ENCODE results near the gene OR1S2.

The OR1S2 gene

DNA sequence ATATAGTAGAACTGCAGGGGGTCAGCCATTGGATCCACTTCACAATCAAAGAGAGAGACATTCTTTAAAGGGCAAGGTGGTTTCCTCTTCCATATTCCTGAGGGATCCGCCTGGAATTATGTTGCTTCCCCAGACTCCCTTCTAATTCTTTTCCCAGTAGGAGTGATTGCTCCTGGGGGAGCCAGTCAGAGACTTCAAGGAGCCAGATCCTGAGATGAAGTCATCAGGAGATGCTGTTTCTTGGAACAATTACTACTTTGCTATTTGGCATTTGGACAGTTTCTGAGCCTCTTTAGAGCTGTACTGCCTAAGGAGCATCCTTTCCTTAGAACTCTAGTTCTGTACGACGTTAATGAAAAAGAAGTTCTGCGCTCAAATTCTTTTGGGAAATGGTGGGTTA, 17.0 kb downstream of the OR1S2 start:
- H3K27me3 ChIP-seq (ENCODE audit: control insufficient read depth, insufficient read depth, low read length): no peaks in the 10 kb centered on the region
- H3K4me1 ChIP-seq (ENCODE audit: control insufficient read depth, insufficient read depth, low read length): no peaks in the 10 kb centered on the region
- H3K4me3 ChIP-seq (ENCODE audit: low read depth, low read length): no peak overlapping the region
- no peak overlapping the region for H3K27ac ChIP-seq (ENCODE audit: low read depth, low read length)
- H3K9ac ChIP-seq (ENCODE audit: low read depth, low read length): no peak overlapping the region
- no peaks in the 10 kb centered on the region for H3K36me3 ChIP-seq (ENCODE audit: control insufficient read depth, insufficient read depth, low read length)
- H3K9me3 ChIP-seq (ENCODE audit: control insufficient read depth, insufficient read depth, low read length): no peaks in the 10 kb centered on the region

DNA sequence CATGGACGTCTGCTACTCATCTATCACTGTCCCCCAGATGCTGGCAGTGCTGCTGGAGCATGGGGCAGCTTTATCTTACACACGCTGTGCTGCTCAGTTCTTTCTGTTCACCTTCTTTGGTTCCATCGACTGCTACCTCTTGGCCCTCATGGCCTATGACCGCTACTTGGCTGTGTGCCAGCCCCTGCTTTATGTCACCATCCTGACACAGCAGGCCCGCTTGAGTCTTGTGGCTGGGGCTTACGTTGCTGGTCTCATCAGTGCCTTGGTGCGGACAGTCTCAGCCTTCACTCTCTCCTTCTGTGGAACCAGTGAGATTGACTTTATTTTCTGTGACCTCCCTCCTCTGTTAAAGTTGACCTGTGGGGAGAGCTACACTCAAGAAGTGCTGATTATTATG, 24.3 kb downstream of the OR1S2 start:
- no peak overlapping the region for H3K9ac ChIP-seq (ENCODE audit: low read depth, low read length)
- no peaks in the 10 kb centered on the region for H3K36me3 ChIP-seq (ENCODE audit: control insufficient read depth, insufficient read depth, low read length)
- no peaks in the 10 kb centered on the region for H3K9me3 ChIP-seq (ENCODE audit: control insufficient read depth, insufficient read depth, low read length)
- H3K27me3 ChIP-seq (ENCODE audit: control insufficient read depth, insufficient read depth, low read length): no peaks in the 10 kb centered on the region
- peaks cover 3% of the 10 kb centered on the region for H3K4me1 ChIP-seq (ENCODE audit: control insufficient read depth, insufficient read depth, low read length)
- no peak overlapping the region for H3K4me3 ChIP-seq (ENCODE audit: low read depth, low read length)
- H3K27ac ChIP-seq (ENCODE audit: low read depth, low read length): no peak overlapping the region

DNA sequence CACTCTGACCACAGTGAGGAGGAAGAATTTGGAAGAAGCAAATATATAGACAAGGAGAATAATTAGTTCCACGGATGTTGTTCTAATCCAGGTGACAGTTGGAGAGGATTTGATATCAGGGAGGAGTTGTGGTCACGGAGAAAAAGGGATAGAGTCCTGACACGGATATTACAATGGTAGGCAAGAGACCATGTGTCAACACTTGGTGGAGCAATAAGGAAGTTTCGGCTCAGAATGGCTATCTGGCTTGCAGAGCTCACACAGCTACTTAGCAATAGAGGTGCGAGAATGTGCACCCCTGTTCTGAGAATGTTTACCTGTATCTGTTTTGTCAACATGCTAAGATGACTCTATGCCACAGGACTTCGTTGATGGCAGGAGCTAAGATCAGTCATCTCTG, 25.5 kb downstream of the OR1S2 start:
- Histone ChIP-seq H3K9me3 (ENCODE audit: control insufficient read depth, insufficient read depth, low read length) (no peaks in the 10 kb centered on the region), H3K9ac (ENCODE audit: low read depth, low read length) (no peak overlapping the region), H3K27ac (ENCODE audit: low read depth, low read length) (no peak overlapping the region), H3K36me3 (ENCODE audit: control insufficient read depth, insufficient read depth, low read length) (no peaks in the 10 kb centered on the region), H3K27me3 (ENCODE audit: control insufficient read depth, insufficient read depth, low read length) (no peaks in the 10 kb centered on the region), H3K4me3 (ENCODE audit: low read depth, low read length) (no peak overlapping the region), H3K4me1 (ENCODE audit: control insufficient read depth, insufficient read depth, low read length) (peaks cover 3% of the 10 kb centered on the region)

DNA sequence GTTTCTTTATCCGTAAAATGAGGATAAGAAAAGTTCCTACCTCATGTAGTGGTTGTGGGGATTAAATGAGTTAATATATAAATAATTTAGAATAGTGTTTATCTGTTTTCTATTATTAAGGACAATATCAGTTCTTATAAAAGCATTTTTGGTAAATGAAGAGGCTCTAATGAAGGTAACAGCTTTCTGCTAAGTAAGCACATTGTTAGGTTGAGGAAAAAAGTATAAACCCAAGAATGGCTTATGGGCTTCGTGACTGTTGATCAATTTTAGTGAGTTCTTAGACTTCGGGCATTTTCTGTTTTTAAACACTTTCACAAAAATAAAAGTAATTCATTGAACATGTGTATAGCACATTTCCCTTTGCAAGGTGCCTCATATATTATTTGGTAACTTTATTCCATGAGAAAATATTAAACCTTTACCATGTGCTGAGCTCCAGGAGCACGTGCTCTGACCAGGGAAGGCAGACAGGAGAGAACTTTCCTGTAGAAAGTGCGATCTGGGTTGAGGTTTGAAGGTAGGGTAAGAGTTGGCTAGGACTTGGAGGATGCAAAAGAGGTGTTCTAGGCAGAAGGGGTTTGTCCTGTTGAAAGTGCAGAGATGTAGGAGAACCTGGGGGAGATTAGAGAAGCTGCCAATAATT, 26.4 kb downstream of the OR1S2 start:
- Histone ChIP-seq H3K4me1 (ENCODE audit: control insufficient read depth, insufficient read depth, low read length) (peaks cover 3% of the 10 kb centered on the region), H3K27me3 (ENCODE audit: control insufficient read depth, insufficient read depth, low read length) (no peaks in the 10 kb centered on the region), H3K4me3 (ENCODE audit: low read depth, low read length) (no peak overlapping the region), H3K27ac (ENCODE audit: low read depth, low read length) (no peak overlapping the region), H3K9me3 (ENCODE audit: control insufficient read depth, insufficient read depth, low read length) (no peaks in the 10 kb centered on the region), H3K9ac (ENCODE audit: low read depth, low read length) (no peak overlapping the region), H3K36me3 (ENCODE audit: control insufficient read depth, insufficient read depth, low read length) (no peaks in the 10 kb centered on the region)

DNA sequence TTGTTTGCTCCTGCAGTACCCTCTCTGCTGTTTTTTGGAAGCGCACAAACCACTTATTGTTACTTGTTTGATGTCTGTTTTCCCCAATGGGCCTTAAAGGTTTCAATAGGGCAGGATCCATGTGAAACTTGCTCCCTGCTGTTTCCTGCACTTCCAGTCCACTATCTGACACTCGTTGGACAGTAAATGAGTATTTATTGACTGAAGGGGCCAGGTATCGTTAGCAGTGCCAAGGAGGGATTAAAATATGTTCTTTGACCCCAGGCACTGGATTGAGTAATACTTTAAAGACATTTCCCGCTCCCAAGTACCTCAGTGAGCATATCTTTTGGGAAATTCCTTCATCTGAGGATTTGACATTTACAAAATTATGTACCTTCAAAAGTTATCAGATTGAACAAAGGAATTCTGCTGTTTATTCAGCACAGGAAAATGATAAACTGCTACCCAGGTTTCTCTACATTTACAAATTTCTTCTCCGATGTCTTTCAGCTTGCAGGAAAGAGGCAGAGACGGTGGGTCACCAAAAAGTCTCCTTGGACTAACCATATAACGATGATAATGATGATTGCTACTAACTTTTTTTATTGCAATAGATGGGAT, 38.3 kb downstream of the OR1S2 start:
- Histone ChIP-seq H3K36me3 (ENCODE audit: control insufficient read depth, insufficient read depth, low read length) (no peaks in the 10 kb centered on the region), H3K27ac (ENCODE audit: low read depth, low read length) (no peak overlapping the region), H3K4me1 (ENCODE audit: control insufficient read depth, insufficient read depth, low read length) (0 out of 2 replicates have a peak, but pooled peaks cover 6% of the 10 kb centered on the region), H3K27me3 (ENCODE audit: control insufficient read depth, insufficient read depth, low read length) (no peaks in the 10 kb centered on the region), H3K4me3 (ENCODE audit: low read depth, low read length) (no peak overlapping the region), H3K9me3 (ENCODE audit: control insufficient read depth, insufficient read depth, low read length) (no peaks in the 10 kb centered on the region), H3K9ac (ENCODE audit: low read depth, low read length) (no peak overlapping the region)

GRCh38 chr11:58164990-58165389, 39.0 kb downstream of the OR1S2 start:
- H3K4me3 ChIP-seq (ENCODE audit: low read depth, low read length): no peak overlapping the region
- H3K36me3 ChIP-seq (ENCODE audit: control insufficient read depth, insufficient read depth, low read length): no peaks in the 10 kb centered on the region
- H3K9me3 ChIP-seq (ENCODE audit: control insufficient read depth, insufficient read depth, low read length): no peaks in the 10 kb centered on the region
- H3K4me1 ChIP-seq (ENCODE audit: control insufficient read depth, insufficient read depth, low read length): 0 out of 2 replicates have a peak, but pooled peaks cover 6% of the 10 kb centered on the region
- no peaks in the 10 kb centered on the region for H3K27me3 ChIP-seq (ENCODE audit: control insufficient read depth, insufficient read depth, low read length)
- no peak overlapping the region for H3K9ac ChIP-seq (ENCODE audit: low read depth, low read length)
- no peak overlapping the region for H3K27ac ChIP-seq (ENCODE audit: low read depth, low read length)

DNA sequence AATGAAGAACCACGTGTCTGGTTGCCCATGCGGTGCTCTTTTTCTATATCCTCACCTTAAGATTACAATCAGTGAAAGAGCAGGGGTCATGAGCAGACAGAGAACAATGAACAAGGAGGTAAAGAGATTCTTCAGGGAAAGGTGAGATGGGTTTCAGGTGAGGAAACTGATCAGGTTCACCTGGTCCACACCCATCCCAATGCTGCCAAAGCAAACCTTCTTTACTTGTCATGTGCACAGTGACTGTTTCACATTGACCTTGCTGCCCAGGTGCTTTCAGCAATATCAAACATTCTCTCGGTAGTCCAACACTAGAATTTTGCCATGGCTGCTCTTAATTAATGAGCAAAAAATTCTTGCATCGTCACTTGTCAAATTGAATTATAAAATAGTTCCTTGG, 39.6 kb downstream of the OR1S2 start:
- H3K36me3 ChIP-seq (ENCODE audit: control insufficient read depth, insufficient read depth, low read length): no peaks in the 10 kb centered on the region
- H3K4me3 ChIP-seq (ENCODE audit: low read depth, low read length): no peak overlapping the region
- no peaks in the 10 kb centered on the region for H3K9me3 ChIP-seq (ENCODE audit: control insufficient read depth, insufficient read depth, low read length)
- H3K27me3 ChIP-seq (ENCODE audit: control insufficient read depth, insufficient read depth, low read length): no peaks in the 10 kb centered on the region
- H3K27ac ChIP-seq (ENCODE audit: low read depth, low read length): no peak overlapping the region
- no peak overlapping the region for H3K9ac ChIP-seq (ENCODE audit: low read depth, low read length)
- 0 out of 2 replicates have a peak, but pooled peaks cover 6% of the 10 kb centered on the region for H3K4me1 ChIP-seq (ENCODE audit: control insufficient read depth, insufficient read depth, low read length)
